AG04449 (cell line): ENCODE measurements around the gene ATP8A2.

ENCODE experiments used
- CTCF ChIA-PET: fragments of 350-600 bp; formaldehyde crosslinking; extraction: SDS; loops from one replicate; lab custom pipeline; 2021; ENCODE audit warnings: antibody characterized with exemption; lab: Yijun Ruan, JAX
- POLR2A ChIA-PET: fragments of 400-600, 350-600 bp; formaldehyde crosslinking; extraction: SDS; loops from one replicate; lab custom pipeline; 2020; ENCODE audit warnings: antibody characterized with exemption, inconsistent platforms; lab: Yijun Ruan, JAX
- DNase-seq: peaks from one replicate; pipeline ENCODE4 v3.0.0-alpha.2; 2010; ENCODE audit warnings: low read depth, low spot score
- H3K4me3 ChIP-seq: 2 replicates; pipeline ENCODE4 v1.5.1; 2011; ENCODE audit warnings: low read depth, mild to moderate bottlenecking, control low read depth, low read length
- TF ChIP-seq, protein P1 (sequence below): IDR thresholded peaks from one replicate; pipeline ENCODE4 v1.5.1; 2011; ENCODE audit warnings: mild to moderate bottlenecking, moderate library complexity, low read length, control low read depth, inconsistent platforms; ENCODE audit not compliant: insufficient read depth; ENCODE audit errors: missing control alignments

Gene ATP8A2

DNA sequence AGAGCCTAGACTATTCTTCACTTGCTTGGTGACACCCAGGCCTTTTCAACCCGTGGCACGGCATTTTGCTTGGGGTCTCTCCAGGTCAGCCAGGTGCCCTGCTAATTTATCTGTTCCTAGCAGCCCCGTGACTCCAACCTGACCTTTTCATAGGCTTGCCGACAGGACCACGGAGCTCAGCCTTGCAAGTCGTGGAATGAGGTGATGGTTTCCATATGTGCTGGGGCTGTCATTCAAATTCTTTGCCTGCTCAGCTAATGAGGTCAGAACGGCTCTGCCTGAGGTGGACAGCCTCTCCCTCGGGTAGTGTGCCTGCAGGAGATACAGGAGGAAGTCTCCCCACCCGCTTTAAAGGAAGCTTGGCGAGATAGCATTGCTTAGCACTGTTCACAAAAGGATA, 619.0 kb downstream of the ATP8A2 start:
- ChIA-PET POLR2A (interaction anchor here (0.6 to 1.0 kb wide), 3 partner anchors 18 to 495 kb away, joined by 3 read pairs; no protein-coding TSS in a partner anchor), CTCF (interaction anchor here (0.7 to 0.9 kb wide), 4 partner anchors 9 to 83 kb away, joined by 3 read pairs; no protein-coding TSS in a partner anchor)
- no peak overlapping the region for H3K4me3 ChIP-seq
- TF ChIP-seq, protein P1, sequence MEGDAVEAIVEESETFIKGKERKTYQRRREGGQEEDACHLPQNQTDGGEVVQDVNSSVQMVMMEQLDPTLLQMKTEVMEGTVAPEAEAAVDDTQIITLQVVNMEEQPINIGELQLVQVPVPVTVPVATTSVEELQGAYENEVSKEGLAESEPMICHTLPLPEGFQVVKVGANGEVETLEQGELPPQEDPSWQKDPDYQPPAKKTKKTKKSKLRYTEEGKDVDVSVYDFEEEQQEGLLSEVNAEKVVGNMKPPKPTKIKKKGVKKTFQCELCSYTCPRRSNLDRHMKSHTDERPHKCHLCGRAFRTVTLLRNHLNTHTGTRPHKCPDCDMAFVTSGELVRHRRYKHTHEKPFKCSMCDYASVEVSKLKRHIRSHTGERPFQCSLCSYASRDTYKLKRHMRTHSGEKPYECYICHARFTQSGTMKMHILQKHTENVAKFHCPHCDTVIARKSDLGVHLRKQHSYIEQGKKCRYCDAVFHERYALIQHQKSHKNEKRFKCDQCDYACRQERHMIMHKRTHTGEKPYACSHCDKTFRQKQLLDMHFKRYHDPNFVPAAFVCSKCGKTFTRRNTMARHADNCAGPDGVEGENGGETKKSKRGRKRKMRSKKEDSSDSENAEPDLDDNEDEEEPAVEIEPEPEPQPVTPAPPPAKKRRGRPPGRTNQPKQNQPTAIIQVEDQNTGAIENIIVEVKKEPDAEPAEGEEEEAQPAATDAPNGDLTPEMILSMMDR, result no peak
- no peak for DNase-seq

DNA sequence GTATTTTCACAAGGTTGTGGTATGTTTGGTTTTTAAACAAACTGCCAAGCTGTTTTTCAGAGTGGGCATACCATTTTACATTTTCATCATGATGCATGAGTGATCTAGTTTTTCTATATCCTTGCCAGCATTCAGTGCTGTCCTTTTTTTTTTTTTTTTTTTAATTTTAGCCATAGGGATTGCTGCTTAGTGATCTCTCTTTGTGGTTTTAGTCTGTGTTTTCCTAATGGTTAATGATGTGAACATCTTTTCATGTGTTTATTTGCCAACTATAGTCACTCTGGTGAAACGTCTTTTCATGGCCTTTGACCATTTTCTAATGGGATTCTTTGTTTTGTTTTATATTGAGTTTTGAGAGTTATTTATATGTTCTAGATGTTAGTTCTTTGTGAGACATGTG, 620.3 kb downstream of the ATP8A2 start:
- no peak for DNase-seq
- no peak overlapping the region for H3K4me3 ChIP-seq
- TF ChIP-seq, protein P1, result no peak
- ChIA-PET POLR2A (no interaction called here), CTCF (no interaction called here)

DNA sequence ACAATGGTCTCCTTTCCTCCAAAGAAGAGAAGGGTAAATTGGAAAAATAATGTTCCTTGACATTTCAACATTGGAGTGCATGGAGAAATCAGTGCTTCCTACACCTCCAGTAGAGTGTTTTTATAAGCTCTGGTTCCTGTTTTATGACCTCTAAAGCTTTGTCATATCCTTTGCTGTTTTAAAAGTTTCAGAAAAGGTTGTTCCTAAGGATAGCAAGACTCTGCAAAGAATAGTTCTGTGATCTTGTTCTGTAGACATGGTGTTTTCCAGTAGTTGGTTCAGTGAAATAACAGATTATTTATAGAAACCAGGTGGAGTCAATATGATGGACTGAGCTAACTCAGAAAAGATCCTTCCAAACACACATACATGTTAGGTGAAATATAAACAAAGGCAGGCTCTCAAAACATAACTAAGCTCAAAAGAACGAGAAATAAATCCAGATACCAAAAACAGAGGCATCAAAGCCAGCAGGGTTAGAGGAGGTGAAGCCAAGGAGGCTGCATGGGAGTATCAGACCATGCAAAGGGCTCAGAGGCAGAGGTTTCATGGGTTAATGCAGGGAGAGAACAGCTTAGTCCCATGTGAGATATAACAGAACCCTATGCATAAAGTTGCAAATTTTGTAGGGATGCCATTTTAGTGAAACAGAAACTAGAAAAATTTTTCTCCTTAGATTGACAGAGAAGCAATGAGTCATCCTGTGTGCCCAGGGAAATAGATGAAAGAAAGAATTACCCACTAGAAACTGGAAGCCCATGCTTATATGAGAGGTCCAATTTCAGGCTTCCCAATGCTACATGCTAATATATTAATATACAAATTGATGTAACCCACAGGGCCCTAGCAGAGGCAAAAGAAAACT, 635.7 kb downstream of the ATP8A2 start:
- POLR2A ChIA-PET, result interaction anchor here (0.8 kb wide), 1 partner anchor 17 kb away, joined by 3 read pairs; no protein-coding TSS in a partner anchor
- DNase-seq, result no peak
- CTCF ChIA-PET, result no interaction called here
- TF ChIP-seq, protein P1, result no peak
- H3K4me3 ChIP-seq, result no peak overlapping the region

DNA sequence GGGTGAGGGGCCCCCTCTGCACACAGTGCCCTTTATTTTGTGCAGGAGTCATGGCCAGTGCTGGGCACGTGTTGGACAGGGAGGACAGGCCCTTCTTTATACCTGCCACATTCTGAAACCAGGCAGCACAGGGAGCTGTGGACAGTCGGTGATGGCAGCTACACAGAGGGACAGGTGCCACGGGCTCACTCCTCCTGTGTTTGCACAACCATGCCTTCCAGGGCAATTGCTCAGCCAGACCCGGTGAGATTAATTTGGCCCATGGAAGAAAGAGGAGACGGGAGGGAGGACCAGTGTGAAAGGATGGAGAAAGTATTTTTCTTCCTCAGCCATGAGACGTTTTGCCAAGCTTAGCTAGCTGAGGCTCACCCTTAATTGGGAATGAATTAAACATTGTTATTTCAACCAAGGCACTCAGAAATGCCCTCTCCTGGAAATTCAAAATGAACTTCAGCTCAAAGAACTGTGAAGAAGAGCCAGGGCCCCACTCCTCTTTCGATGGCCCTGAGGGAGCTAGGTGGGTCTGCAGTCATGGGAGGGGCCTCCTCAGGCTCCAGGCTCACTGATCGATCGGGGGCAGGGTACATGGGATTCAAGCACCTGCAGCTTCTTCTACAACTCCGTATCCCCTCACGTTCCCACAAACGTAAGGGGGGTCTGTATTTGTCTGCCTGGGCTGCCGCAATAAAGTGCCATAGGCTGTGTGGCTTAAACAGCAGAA, 638.9 kb downstream of the ATP8A2 start:
- TF ChIP-seq, protein P1, result no peak
- ChIA-PET POLR2A (no interaction called here), CTCF (interaction anchor here (1.5 kb wide), 1 partner anchor 18 kb away, joined by 4 read pairs; no protein-coding TSS in a partner anchor)
- H3K4me3 ChIP-seq, result no peak overlapping the region
- no peak for DNase-seq

DNA sequence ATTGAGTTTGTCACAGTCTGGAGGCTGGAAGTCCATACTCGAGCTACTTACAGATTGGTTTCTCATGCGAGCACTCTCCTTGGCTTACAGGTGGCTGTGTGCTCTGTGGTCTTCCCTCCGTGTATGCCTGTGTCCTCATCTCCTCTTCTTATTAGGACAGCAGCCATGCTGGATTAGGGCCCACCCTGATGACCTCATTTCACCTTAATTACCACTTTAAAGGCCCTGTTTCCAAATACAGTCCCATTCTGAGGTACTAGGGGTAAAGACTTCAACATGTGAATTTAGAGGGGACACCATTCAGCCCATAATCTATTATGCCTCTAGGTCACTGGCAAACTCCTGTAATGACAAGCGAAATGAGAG, 639.4 kb downstream of the ATP8A2 start:
- ChIA-PET CTCF (interaction anchor here (1.5 kb wide), 1 partner anchor 18 kb away, joined by 4 read pairs; no protein-coding TSS in a partner anchor), POLR2A (no interaction called here)
- TF ChIP-seq, protein P1, result no peak
- H3K4me3 ChIP-seq, result no peak overlapping the region
- DNase-seq, result no peak
